Activated T-helper 2 cell treated with anti-CD3 and anti-CD28 coated beads, Interferon-gamma antibody, Interleukin-2, Interleukin-4, amounts not matched to agents 10 μg/mL and 5 μg/mL and 100 μg/mL, durations not matched to agents 14 hours and 24 hours and 36 hours (primary cell): ENCODE results near the gene ZDHHC7. TPM values are rescaled to one million over a fixed set of nuclear protein-coding genes. Genes with fewer than 3 reads are reported as not detected.
A peak's percentile ranks its signal among the peaks of the same experiment; 100 is the strongest.
"Not testable (repeated sequence)": the region's sequence is repeated elsewhere in the genome, so short reads cannot be mapped to it uniquely, and the experiment has no call there.

Experiments used
- DNase-seq: peaks from one replicate; pipeline ENCODE4 v3.0.0; 2021; ENCODE audit warnings: low spot score
- H3K27ac Mint-ChIP-seq: one replicate; pipeline ENCODE4 v1.8.0; 2021; ENCODE audit warnings: mixed read lengths
- H3K27me3 Mint-ChIP-seq: one replicate; pipeline ENCODE4 v1.8.0; 2021; ENCODE audit warnings: low read depth, mixed read lengths
- H3K36me3 Mint-ChIP-seq: one replicate; pipeline ENCODE4 v1.8.0; 2021; ENCODE audit warnings: low read depth, mixed read lengths
- H3K4me1 Mint-ChIP-seq: one replicate; pipeline ENCODE4 v1.8.0; 2021; ENCODE audit warnings: low read depth, mixed read lengths
- H3K4me3 Mint-ChIP-seq: one replicate; pipeline ENCODE4 v1.8.0; 2021; ENCODE audit warnings: low read depth, mild to moderate bottlenecking, moderate library complexity, mixed read lengths
- H3K9me3 Mint-ChIP-seq: one replicate; pipeline ENCODE4 v1.8.0; 2021; ENCODE audit warnings: mixed read lengths
- intact Hi-C: fragments of 100-400 bp; cut with micrococcal nuclease; formaldehyde crosslinking; loops from one replicate; pipeline ENCODE4 v1.15.1; 2023
- total RNA-seq: library from RNA; stranded (reverse); gene quantifications from 2 replicates; pipeline ENCODE4 v1.2.3, GENCODE V29; 2022

The ZDHHC7 gene
- total RNA-seq, 1 donor from 2014 or later: 30.0 TPM

GRCh38 chr16:84942786-84943185 is 68.5 kb downstream of the ZDHHC7 start:
- no peaks in the 10 kb centered on the region for H3K36me3 Mint-ChIP-seq
- no peak for DNase-seq
- H3K9me3 Mint-ChIP-seq: no peaks in the 10 kb centered on the region
- intact Hi-C loops: no loop called here
- H3K4me1 Mint-ChIP-seq: no peaks in the 10 kb centered on the region
- H3K27ac Mint-ChIP-seq: no peak overlapping the region
- H3K4me3 Mint-ChIP-seq: no peak overlapping the region
- peaks cover 2% of the 10 kb centered on the region for H3K27me3 Mint-ChIP-seq

- Mint-ChIP-seq H3K27me3 (peaks cover 2% of the 10 kb centered on the region), H3K4me1 (no peaks in the 10 kb centered on the region), H3K4me3 (no peak overlapping the region), H3K9me3 (no peaks in the 10 kb centered on the region), H3K27ac (no peak overlapping the region), H3K36me3 (no peaks in the 10 kb centered on the region)
- no peak for DNase-seq
- intact Hi-C loops: no loop called here
Observed at GRCh38 chr16:84941921-84942320, 69.4 kb downstream of the ZDHHC7 start.

- H3K27ac Mint-ChIP-seq: no peak overlapping the region
- intact Hi-C loops: no loop called here
- H3K4me3 Mint-ChIP-seq: no peak overlapping the region
- no peaks in the 10 kb centered on the region for H3K9me3 Mint-ChIP-seq
- no peak for DNase-seq
- no peaks in the 10 kb centered on the region for H3K4me1 Mint-ChIP-seq
- H3K36me3 Mint-ChIP-seq: no peaks in the 10 kb centered on the region
- peaks cover 2% of the 10 kb centered on the region for H3K27me3 Mint-ChIP-seq
Observed at GRCh38 chr16:84940670-84941551, 70.4 kb downstream of the ZDHHC7 start.

- H3K27ac Mint-ChIP-seq: not testable (repeated sequence)
Observed at GRCh38 chr16:84938616-84939015, 72.7 kb downstream of the ZDHHC7 start.

GRCh38 chr16:84937196-84938005 is 73.9 kb downstream of the ZDHHC7 start:
- H3K4me3 Mint-ChIP-seq: no peak overlapping the region
- H3K27ac Mint-ChIP-seq: no peak overlapping the region
- no peaks in the 10 kb centered on the region for H3K27me3 Mint-ChIP-seq
- H3K9me3 Mint-ChIP-seq: no peaks in the 10 kb centered on the region
- H3K36me3 Mint-ChIP-seq: no peaks in the 10 kb centered on the region
- DNase-seq: no peak
- intact Hi-C loops: no loop called here
- H3K4me1 Mint-ChIP-seq: no peaks in the 10 kb centered on the region

More at GRCh38 chr16:84938616-84939015, 72.7 kb downstream of the ZDHHC7 start:
- H3K4me1 Mint-ChIP-seq, H3K36me3 Mint-ChIP-seq, H3K4me3 Mint-ChIP-seq, DNase-seq, H3K9me3 Mint-ChIP-seq, H3K27me3 Mint-ChIP-seq, intact Hi-C loops: not testable (repeated sequence)

- Mint-ChIP-seq H3K4me3 (no peak overlapping the region), H3K27ac (no peak overlapping the region), H3K36me3 (no peaks in the 10 kb centered on the region), H3K27me3 (no peaks in the 10 kb centered on the region), H3K4me1 (no peaks in the 10 kb centered on the region), H3K9me3 (no peaks in the 10 kb centered on the region)
- DNase-seq: no peak
- intact Hi-C loops: no loop called here
Observed at GRCh38 chr16:84933774-84934631, 77.3 kb downstream of the ZDHHC7 start.

- intact Hi-C loops: no loop called here
- no peak for DNase-seq
- H3K27me3 Mint-ChIP-seq: no peaks in the 10 kb centered on the region
- no peak overlapping the region for H3K27ac Mint-ChIP-seq
- H3K36me3 Mint-ChIP-seq: no peaks in the 10 kb centered on the region
- no peaks in the 10 kb centered on the region for H3K9me3 Mint-ChIP-seq
- H3K4me1 Mint-ChIP-seq: no peaks in the 10 kb centered on the region
- no peak overlapping the region for H3K4me3 Mint-ChIP-seq
Observed at GRCh38 chr16:84932681-84933080, 78.7 kb downstream of the ZDHHC7 start.

GRCh38 chr16:84931506-84931905 is 79.8 kb downstream of the ZDHHC7 start:
- Mint-ChIP-seq H3K27me3 (no peaks in the 10 kb centered on the region), H3K4me3 (no peak overlapping the region), H3K4me1 (no peaks in the 10 kb centered on the region), H3K9me3 (no peaks in the 10 kb centered on the region), H3K36me3 (no peaks in the 10 kb centered on the region), H3K27ac (no peak overlapping the region)
- DNase-seq: no peak
- intact Hi-C loops: no loop called here

GRCh38 chr16:84931107-84931494 is 80.2 kb downstream of the ZDHHC7 start:
- no peak for DNase-seq
- Mint-ChIP-seq H3K36me3 (no peaks in the 10 kb centered on the region), H3K4me3 (no peak overlapping the region), H3K27me3 (no peaks in the 10 kb centered on the region), H3K4me1 (no peaks in the 10 kb centered on the region), H3K9me3 (no peaks in the 10 kb centered on the region), H3K27ac (peak overlapping the region; percentile 42)
- intact Hi-C loops: no loop called here

- no peak for DNase-seq
- peak overlapping the region; percentile 42 for H3K27ac Mint-ChIP-seq
- H3K9me3 Mint-ChIP-seq: no peaks in the 10 kb centered on the region
- no peaks in the 10 kb centered on the region for H3K36me3 Mint-ChIP-seq
- no peaks in the 10 kb centered on the region for H3K27me3 Mint-ChIP-seq
- H3K4me1 Mint-ChIP-seq: no peaks in the 10 kb centered on the region
- intact Hi-C loops: no loop called here
- H3K4me3 Mint-ChIP-seq: no peak overlapping the region
Observed at GRCh38 chr16:84930298-84931106, 80.8 kb downstream of the ZDHHC7 start.

- Mint-ChIP-seq H3K9me3 (no peaks in the 10 kb centered on the region), H3K27ac (peak overlapping the region; percentile 62), H3K36me3 (no peaks in the 10 kb centered on the region), H3K4me1 (no peaks in the 10 kb centered on the region), H3K4me3 (no peak overlapping the region), H3K27me3 (no peaks in the 10 kb centered on the region)
- no peak for DNase-seq
- intact Hi-C loops: no loop called here
Observed at GRCh38 chr16:84929421-84930297, 81.7 kb downstream of the ZDHHC7 start.
